ENCODE measurements around the gene C2CD2L. TPM values are rescaled to one million over a fixed set of nuclear protein-coding genes. Genes with fewer than 3 reads are reported as not detected.

C2CD2L gene
- total and polyA plus RNA-seq, 10 of the 15 experiments (the other 5 are each of a cell fraction or from before 2014, with no cell fraction given) = 0.21 to 9.6 (median 5.1) TPM

DNA sequence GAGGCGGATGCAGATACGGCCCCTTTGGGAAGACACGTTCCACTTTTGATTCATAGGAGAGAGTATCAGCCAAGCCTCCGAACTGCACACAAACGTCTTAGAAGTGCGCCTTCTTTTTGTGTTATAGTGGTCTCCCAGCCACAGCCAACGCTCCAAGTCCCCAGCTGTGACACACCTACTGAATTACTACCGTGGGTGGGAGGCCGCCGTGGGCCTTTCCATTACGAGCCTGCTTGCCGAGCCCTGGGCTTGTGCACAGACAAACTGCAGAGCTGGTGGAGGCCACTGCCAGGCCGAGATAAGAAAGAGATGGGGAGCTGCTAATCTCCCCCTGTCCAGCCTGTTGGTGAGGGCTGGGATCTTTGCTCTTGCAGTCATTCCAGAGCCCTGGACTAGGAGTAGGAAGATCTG lies 21.7 kb upstream of the C2CD2L start (continued):
- TF ChIP-seq, protein P1, sequence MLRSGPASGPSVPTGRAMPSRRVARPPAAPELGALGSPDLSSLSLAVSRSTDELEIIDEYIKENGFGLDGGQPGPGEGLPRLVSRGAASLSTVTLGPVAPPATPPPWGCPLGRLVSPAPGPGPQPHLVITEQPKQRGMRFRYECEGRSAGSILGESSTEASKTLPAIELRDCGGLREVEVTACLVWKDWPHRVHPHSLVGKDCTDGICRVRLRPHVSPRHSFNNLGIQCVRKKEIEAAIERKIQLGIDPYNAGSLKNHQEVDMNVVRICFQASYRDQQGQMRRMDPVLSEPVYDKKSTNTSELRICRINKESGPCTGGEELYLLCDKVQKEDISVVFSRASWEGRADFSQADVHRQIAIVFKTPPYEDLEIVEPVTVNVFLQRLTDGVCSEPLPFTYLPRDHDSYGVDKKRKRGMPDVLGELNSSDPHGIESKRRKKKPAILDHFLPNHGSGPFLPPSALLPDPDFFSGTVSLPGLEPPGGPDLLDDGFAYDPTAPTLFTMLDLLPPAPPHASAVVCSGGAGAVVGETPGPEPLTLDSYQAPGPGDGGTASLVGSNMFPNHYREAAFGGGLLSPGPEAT (IDR thresholded peaks at IDR 0.05; ENCODE audit: low read depth) = no peak
- TF ChIP-seq ESRRA (IDR thresholded peaks at IDR 0.05; ENCODE audit: low read length) (no peak), PML (IDR thresholded peaks at IDR 0.05; ENCODE audit: low read length) (no peak), EZH2 (IDR thresholded peaks at IDR 0.05; ENCODE audit: borderline replicate concordance, control insufficient read depth, low read depth, low read length) (no peak), TCF7 (IDR thresholded peaks at IDR 0.05; ENCODE audit: borderline replicate concordance) (no peak), NR2F1 (conservative IDR thresholded peaks at IDR 0.05) (no peak)
- TF ChIP-seq, protein P2, sequence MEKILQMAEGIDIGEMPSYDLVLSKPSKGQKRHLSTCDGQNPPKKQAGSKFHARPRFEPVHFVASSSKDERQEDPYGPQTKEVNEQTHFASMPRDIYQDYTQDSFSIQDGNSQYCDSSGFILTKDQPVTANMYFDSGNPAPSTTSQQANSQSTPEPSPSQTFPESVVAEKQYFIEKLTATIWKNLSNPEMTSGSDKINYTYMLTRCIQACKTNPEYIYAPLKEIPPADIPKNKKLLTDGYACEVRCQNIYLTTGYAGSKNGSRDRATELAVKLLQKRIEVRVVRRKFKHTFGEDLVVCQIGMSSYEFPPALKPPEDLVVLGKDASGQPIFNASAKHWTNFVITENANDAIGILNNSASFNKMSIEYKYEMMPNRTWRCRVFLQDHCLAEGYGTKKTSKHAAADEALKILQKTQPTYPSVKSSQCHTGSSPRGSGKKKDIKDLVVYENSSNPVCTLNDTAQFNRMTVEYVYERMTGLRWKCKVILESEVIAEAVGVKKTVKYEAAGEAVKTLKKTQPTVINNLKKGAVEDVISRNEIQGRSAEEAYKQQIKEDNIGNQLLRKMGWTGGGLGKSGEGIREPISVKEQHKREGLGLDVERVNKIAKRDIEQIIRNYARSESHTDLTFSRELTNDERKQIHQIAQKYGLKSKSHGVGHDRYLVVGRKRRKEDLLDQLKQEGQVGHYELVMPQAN (conservative IDR thresholded peaks at IDR 0.05) = peak; percentile 17
- TF ChIP-seq, protein P3, sequence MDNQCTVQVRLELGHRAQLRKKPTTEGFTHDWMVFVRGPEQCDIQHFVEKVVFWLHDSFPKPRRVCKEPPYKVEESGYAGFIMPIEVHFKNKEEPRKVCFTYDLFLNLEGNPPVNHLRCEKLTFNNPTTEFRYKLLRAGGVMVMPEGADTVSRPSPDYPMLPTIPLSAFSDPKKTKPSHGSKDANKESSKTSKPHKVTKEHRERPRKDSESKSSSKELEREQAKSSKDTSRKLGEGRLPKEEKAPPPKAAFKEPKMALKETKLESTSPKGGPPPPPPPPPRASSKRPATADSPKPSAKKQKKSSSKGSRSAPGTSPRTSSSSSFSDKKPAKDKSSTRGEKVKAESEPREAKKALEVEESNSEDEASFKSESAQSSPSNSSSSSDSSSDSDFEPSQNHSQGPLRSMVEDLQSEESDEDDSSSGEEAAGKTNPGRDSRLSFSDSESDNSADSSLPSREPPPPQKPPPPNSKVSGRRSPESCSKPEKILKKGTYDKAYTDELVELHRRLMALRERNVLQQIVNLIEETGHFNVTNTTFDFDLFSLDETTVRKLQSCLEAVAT (IDR thresholded peaks at IDR 0.05) = no peak
- TF ChIP-seq, protein P4, sequence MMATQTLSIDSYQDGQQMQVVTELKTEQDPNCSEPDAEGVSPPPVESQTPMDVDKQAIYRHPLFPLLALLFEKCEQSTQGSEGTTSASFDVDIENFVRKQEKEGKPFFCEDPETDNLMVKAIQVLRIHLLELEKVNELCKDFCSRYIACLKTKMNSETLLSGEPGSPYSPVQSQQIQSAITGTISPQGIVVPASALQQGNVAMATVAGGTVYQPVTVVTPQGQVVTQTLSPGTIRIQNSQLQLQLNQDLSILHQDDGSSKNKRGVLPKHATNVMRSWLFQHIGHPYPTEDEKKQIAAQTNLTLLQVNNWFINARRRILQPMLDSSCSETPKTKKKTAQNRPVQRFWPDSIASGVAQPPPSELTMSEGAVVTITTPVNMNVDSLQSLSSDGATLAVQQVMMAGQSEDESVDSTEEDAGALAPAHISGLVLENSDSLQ (IDR thresholded peaks at IDR 0.05) = no peak
